GM18873 (cell line): ENCODE results near the gene NAGS.
"Not testable (repeated sequence)": the region's sequence is repeated elsewhere in the genome, so short reads cannot be mapped to it uniquely, and the experiment has no call there.

Experiments used
- ATAC-seq: cut with Tn5 transposase; IDR thresholded peaks from one replicate; pipeline ENCODE4 v1.9.1; 2021; ENCODE audit warnings: mild to moderate bottlenecking, moderate library complexity, moderate number of reproducible peaks; ENCODE audit not compliant: unreplicated experiment, low FRiP score

NAGS gene

GRCh38 chr17:44004077-44004760 lies at the start of gene NAGS:
Gene NAGS (plus strand): TSS chr17:44004622. CDS start chr17:44004664, 42 bp downstream.
- no peak for ATAC-seq

- ATAC-seq = no peak
Measured at GRCh38 chr17:43956222-43956621, 48.2 kb upstream of the NAGS start.

DNA sequence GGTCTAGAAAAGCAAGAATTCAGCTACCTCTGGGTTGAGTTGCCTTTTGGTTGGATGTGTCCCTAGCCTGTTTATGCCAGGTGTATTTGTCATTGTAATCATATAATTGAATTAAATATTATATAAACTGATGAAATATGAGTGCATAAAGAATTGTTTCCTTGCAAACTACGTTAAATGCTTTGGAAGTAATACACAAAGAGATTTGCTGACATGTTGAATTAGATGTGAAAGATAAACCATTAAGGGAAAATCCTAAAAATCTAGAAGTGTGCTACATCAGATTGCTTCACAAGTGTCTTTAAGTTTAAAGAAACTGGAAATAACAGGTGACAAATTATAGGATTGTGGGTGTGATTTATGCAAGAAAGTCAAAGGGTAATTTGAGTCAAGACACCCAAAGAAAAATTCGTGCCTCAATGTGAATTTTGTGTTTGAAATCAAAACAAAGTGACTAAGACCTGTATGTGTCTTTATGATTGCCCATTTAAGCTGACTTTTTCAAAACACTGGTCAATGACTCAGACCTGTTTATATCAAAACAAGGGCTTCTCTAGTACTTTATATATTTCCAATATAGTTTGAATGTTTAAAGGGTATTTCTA lies 45.6 kb upstream of the NAGS start:
- ATAC-seq = no peak

- not testable (repeated sequence) for ATAC-seq
Measured at GRCh38 chr17:43961292-43961691, 43.1 kb upstream of the NAGS start.

- no peak for ATAC-seq
Measured at GRCh38 chr17:43961954-43962353, 42.5 kb upstream of the NAGS start.

- ATAC-seq = no peak
Measured at GRCh38 chr17:43962479-43962878, 41.9 kb upstream of the NAGS start.

GRCh38 chr17:43966276-43966675 lies 38.1 kb upstream of the NAGS start:
- ATAC-seq = no peak

GRCh38 chr17:43967251-43967875 lies 37.1 kb upstream of the NAGS start:
- ATAC-seq = no peak

GRCh38 chr17:43970366-43970765 lies 34.1 kb upstream of the NAGS start:
- ATAC-seq = no peak

- not testable (repeated sequence) for ATAC-seq
Measured at GRCh38 chr17:43971436-43971835, 33.0 kb upstream of the NAGS start.

DNA sequence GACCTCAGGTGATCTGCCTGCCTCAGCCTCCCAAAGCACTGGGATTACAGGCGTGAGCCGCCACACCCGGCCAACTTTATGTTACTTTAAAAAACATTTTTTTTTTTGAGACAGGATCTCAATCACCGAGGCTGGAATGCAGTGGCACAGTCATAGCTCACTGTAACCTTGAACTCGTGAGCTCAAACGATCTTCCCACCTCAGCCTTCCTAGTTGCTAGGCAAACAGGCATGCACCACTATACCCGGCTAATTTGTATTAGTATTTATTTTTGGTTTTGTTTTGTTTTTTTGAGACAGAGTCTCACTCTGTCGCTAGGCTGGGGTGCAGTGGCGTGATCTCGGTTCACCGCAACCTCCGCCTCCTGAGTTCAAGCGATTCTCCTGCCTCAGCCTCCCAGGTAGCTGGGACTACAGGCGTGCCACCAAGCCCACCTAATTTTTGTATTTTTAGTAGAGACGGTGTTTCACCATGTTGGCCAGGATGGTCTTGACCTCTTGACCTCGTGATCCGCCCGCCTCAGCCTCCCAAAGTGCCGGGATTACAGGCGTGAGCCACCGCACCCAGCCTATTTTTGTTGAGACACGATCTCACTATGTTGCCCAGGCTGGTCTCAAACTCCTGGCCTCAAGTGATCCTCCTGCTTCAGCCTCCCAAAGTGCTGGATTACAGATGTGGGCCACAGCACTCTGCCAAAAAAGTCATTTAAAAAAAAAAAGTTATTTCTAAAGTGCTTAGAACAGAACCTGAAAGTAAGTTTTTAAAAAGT lies 31.8 kb upstream of the NAGS start:
- ATAC-seq = not testable (repeated sequence)

DNA sequence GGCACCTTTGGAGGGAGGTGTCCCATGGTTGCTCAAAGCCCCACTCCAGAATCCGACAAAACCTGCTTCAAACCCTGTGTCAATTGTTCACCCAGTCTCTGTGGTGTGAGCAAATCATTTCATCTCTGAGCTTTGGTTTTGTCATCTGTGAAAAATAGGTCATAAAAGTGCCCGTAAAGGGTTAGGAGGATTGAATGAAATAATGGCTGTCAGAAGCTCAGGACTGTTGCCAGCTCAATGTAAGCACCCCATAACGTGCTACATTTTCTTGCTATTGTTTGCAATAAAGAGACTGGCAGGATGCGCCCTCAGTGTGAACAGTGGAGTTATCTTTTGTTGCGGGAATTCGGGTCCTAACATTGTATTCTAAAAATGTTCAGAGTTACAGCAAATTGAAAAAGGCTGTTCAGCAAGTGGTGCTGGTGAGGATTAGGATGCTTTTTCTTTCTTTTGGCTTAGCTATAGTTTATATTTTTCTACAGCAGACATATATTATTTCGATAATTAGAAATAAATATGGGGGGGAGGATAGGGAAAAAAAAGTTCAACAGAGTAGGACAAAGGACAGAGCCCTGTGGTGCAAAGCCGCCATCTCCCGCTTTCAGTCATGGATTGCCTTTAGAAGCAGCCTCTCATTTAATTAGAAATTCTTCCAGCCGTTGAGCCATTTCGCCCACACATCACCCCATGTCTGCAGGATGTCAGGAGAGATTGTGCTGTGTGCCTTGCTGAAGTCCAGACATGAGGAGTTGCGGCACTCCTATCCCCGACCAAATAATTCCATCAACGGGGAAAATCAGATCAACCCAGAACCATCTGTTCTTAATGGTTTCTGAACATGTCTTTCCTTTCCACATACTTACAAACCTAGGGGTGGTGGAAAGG lies 29.8 kb upstream of the NAGS start:
- no peak for ATAC-seq

DNA sequence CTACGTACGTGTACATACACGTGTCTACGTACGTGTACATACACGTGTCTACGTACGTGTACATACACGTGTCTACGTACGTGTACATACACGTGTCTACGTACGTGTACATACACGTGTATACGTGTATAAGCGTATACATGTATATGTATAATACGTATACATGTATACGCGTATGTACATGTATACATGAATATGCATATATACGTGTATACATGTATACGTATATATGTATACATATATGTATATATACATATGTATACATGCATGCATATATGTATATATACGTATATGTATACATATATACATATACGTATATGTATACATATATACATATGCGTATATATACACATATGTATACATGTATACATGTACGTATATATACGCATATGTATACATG lies 28.5 kb upstream of the NAGS start:
- no peak for ATAC-seq

DNA sequence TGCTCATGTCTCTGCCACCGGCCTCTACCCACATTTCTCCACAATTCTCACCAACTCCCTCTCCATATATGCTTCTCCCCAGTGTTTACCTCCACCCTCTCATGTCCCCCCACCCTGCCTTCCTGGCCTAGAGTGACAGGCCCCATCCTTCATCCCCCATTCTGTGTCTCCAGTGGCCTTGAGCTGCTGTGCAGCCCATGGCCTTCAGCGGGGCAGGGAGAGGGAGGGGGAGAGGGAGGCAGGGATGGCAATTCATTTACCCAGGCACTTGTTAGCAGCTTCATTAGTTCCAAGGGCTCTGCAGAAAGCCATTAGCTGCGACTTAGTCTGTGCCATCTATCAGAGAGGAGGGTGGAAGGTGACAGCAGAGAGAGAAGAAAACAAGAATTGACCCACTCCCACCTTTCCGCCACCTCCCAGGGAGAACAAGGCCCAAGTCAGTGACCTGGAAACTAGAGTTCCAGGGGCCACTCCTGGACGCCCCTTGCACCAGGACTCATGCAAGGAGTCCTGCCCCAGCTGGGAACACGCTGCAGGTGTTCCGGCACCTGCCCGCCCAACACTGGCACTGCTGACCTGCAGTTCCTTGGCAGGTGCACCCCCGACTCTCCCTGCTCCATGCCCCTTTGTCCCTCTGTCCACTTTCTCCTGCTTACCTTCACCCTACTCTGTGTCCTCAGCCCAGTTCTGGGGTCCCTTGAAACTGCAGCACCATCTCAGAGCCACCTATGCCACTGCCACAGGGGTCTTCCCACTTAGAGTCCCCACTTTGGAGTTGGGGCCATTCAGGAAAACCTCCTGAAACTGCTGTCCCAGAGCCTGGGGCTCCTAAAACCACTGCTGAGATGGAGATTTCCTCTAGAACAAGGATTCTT lies 27.2 kb upstream of the NAGS start:
- ATAC-seq = no peak

DNA sequence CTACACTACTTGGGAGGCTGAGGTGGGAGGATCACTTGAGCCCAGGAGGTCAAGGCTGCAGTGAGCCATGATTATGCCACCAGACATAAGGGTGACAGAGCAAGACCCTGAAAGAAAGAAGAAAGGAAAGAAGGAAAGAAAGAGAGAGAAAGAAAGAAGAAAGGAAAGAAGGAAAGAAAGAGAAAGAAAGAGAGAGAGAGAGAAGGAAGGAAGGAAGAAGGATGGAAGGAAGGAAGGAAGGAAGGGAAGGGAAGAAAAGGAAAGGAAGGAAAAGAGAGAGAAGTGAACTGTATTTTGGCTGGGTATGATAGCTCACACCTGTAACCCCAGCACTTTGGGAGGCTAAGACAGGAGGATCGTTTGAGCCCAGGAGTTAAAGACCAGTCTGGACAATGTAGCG lies 26.3 kb upstream of the NAGS start:
- ATAC-seq = no peak

DNA sequence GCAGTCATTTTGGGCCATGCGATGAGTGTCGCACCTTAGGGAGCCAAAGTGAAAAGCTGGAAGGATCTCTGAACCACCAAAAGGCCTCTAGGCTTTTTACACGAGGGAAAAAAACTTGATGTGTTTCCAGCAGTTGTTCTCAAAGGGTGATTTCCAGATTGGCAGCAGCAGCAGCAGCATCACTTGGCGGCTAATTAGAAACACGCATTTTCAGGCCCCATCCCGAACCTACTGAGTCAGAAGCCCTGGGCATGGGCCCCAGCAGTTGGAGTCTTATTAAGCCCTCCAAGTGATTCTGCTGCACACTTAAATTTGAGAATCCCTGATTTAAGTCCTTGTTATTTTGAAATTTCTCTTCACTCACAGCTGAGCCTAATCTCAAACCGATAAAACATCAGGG lies 25.4 kb upstream of the NAGS start:
- ATAC-seq = no peak

- ATAC-seq = no peak
Measured at GRCh38 chr17:43979671-43980070, 24.8 kb upstream of the NAGS start.

GRCh38 chr17:43982171-43982570 lies 22.3 kb upstream of the NAGS start:
- no peak for ATAC-seq

DNA sequence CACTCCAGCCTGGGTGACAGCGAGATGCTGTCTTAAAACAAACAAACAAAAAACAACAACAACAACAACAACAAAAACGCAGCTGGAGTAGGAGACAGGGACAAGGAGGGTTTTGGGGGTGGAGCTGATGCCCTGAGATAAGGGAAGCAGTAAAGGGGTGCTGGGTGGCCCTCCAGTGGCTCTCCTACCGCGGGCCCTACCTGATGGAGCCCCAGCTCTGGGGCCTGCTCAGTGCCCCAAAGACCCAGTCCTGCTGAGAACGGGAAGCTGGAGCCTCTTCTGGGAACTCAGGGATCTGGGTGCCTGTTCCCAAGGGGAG lies 21.3 kb upstream of the NAGS start:
- ATAC-seq = no peak
